ENCODE results near the gene AXIN1. TPM values are rescaled to one million over a fixed set of nuclear protein-coding genes. Genes with fewer than 3 reads are reported as not detected.
"Not testable (repeated sequence)": the region's sequence is repeated elsewhere in the genome, so short reads cannot be mapped to it uniquely, and the experiment has no call there.

The AXIN1 gene
- polyA plus RNA-seq, 1 donor from 2014 or later: 1.6 TPM

DNA sequence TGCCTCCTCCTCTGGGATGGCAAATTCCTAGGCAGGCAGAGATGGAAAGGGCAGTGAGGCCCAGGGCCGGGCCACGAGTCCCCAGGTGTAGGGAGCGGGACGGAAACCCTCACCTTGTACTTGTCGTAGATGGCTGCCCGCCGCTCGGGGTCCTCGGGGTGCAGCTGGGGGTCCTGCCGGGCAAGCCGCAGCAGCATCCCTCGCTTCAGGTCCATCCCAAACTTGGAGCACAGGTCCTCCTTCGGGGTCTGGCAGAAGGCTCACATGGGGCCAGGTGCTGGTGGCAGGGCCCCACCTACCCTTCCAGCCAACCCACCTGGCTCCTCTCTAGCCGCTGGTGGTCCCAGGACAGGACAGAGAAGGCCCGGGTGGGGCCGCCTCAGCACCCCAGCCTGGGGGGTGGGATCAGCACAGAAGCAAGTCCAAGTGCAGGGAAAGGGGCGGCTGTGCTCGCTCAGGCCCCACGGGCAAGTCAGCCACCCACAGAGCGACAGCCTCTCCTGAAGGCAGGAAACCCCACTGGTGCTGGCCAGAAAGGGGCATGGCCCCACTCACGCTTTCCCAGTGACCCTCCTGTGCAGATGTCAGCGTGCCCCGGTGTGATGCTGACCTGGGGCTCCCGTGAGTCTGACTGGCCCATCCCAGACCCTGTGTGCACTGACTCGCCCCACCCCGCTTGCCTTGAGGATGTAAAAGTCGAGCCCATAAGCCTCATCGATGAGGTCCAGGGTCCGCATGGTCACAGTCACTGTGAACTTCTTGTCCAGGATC, 16.1 kb upstream of the AXIN1 start:
- Mint-ChIP-seq H3K27ac (no peak overlapping the region), H3K9me3 (no peaks in the 10 kb centered on the region), H3K4me3 (no peak overlapping the region), H3K4me1 (peaks cover 4 to 10% (median 7%) of the 10 kb centered on the region in 3 donors), H3K27me3 (no peaks in the 10 kb centered on the region), H3K36me3 (peaks cover 3% of the 10 kb centered on the region)

DNA sequence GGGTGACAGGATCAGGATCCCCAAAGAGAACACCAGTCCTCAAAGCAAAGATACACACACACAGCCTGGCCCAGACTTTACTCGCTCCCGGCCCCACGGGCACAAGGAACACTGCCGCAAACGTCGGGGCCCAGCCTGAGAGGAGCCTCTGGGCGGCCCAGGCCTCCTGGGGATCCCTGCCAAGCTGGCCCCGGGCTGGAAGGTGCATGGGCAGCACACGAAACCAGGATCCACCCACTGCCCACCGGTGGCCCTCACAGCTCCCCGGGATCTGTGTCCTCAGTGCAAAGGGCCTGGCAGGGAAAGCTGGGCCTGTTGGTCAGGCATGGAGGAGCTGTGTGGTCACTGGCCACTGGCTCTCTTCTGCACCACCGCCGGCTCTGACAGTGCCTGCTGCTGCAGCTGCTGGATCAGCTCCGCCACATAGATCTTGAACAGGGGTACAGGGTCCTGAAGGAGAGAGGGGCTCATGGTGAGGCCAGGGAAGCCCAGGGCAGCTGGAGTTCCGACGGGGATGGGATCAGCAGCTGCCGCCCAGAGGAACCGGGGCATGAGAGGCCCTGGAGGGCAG, 14.9 kb upstream of the AXIN1 start:
- Mint-ChIP-seq H3K9me3 (no peaks in the 10 kb centered on the region), H3K4me1 (peaks cover 4 to 10% (median 7%) of the 10 kb centered on the region in 3 donors), H3K27me3 (no peaks in the 10 kb centered on the region), H3K4me3 (peak overlapping the region in 2 of 4 donors; percentile 65 to 83), H3K36me3 (peaks cover 3% of the 10 kb centered on the region), H3K27ac (peak overlapping the region in 1 of 3 donors; percentile 77)

DNA sequence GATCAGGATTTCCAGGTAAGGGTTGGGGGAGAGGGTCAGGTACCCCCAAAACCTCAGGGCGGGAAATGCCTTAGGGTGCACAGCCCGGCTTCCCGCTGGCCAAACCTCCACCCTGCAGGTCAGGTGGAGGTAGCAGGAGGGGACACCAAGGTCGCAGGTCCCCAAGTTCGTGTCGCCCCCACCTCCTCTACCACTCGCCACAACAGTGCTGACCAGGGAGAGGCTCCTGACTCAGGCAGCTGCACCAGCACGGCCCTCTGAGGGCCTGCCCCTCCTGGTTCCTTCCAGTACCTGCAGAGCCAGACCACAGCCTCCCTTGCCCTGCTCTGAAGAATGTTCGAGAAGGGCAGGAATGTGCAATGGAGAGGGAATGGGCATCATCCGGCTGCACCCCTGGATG, 14.0 kb upstream of the AXIN1 start:
- Mint-ChIP-seq H3K36me3 (peaks cover 3% of the 10 kb centered on the region), H3K9me3 (no peaks in the 10 kb centered on the region), H3K4me1 (peaks cover 7 to 11% (median 9%) of the 10 kb centered on the region in 3 donors), H3K4me3 (peak overlapping the region in 2 of 4 donors; percentile 22 to 65), H3K27me3 (peaks cover 4% of the 10 kb centered on the region), H3K27ac (peak overlapping the region in 1 of 3 donors; percentile 77)

GRCh38 chr16:364595-365491, 12.3 kb upstream of the AXIN1 start:
- no peaks in the 10 kb centered on the region for H3K9me3 Mint-ChIP-seq
- no peak overlapping the region for H3K4me3 Mint-ChIP-seq
- no peaks in the 10 kb centered on the region for H3K36me3 Mint-ChIP-seq
- peaks cover 3 to 8% (median 5%) of the 10 kb centered on the region in 3 donors for H3K4me1 Mint-ChIP-seq
- H3K27me3 Mint-ChIP-seq: peaks cover 4% of the 10 kb centered on the region
- no peak overlapping the region for H3K27ac Mint-ChIP-seq

DNA sequence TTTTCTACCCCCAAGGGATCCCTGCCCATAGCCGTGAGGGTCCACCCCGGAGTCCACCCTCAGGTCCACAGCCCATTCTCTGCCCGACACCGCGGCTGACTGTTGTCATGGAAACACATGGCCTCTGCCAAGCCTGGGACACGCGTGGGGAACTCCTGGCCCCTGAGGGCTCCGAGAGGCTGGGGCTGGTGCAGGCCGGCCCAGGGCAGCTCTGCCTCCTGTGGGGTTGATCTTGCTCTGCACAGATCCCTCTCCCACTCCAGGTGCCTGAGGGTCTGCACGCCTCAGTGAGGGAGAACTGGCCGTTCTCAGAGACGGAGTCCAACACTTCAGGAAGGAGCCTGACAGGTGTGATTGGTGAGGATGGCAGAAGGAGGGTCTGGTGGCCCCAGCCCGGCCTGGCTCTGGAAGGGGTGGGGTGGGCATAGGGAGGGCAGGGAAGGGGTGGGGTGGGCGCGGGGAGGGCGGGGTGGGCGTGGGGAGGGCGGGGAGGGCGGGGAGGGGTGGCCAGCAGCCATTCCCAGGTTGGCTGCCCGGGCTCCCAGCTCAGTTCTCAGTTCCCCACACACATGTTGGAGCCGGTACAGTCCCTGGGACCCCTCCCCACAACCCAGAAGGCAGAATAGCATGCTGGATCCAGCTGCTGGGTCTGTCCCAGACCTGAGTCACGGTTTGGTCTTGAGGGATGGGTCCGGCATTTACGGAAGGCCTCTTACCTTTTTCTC, 11.4 kb upstream of the AXIN1 start:
- no peaks in the 10 kb centered on the region for H3K9me3 Mint-ChIP-seq
- no peak overlapping the region for H3K27ac Mint-ChIP-seq
- no peaks in the 10 kb centered on the region for H3K36me3 Mint-ChIP-seq
- H3K4me1 Mint-ChIP-seq: peaks cover 3 to 5% (median 4%) of the 10 kb centered on the region in 3 donors
- H3K4me3 Mint-ChIP-seq: no peak overlapping the region
- H3K27me3 Mint-ChIP-seq: peaks cover 4% of the 10 kb centered on the region

- Mint-ChIP-seq H3K9me3 (no peaks in the 10 kb centered on the region), H3K36me3 (no peaks in the 10 kb centered on the region), H3K4me3 (no peak overlapping the region), H3K27me3 (peaks cover 4% of the 10 kb centered on the region), H3K27ac (no peak overlapping the region), H3K4me1 (peaks cover 3 to 5% (median 4%) of the 10 kb centered on the region in 3 donors)
Observed at GRCh38 chr16:363110-363765, 10.7 kb upstream of the AXIN1 start.

DNA sequence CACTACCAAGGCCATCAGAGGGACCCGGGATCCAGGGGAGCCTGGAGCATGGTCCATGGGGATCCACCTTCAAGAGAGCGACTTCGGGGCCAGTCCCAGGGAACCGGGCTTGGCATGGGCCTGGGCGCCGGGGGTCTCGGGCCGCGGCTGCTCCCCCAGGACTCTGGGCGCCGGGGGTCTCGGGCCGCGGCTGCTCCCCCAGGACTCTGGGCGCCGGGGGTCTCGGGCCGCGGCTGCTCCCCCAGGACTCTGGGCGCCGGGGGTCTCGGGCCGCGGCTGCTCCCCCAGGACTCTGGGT, 10.1 kb upstream of the AXIN1 start:
- H3K36me3 Mint-ChIP-seq, H3K27me3 Mint-ChIP-seq, H3K9me3 Mint-ChIP-seq, H3K27ac Mint-ChIP-seq, H3K4me3 Mint-ChIP-seq, H3K4me1 Mint-ChIP-seq: not testable (repeated sequence)

- H3K4me1 Mint-ChIP-seq: peaks cover 3 to 5% (median 4%) of the 10 kb centered on the region in 3 donors
- H3K27ac Mint-ChIP-seq: peak overlapping the region in 1 of 3 donors; percentile 67
- peaks cover 4% of the 10 kb centered on the region for H3K27me3 Mint-ChIP-seq
- H3K4me3 Mint-ChIP-seq: peak overlapping the region in 1 of 4 donors; percentile 82
- H3K36me3 Mint-ChIP-seq: no peaks in the 10 kb centered on the region
- H3K9me3 Mint-ChIP-seq: no peaks in the 10 kb centered on the region
Observed at GRCh38 chr16:361872-362701, 9.6 kb upstream of the AXIN1 start.

- peak overlapping the region in 1 of 4 donors; percentile 82 for H3K4me3 Mint-ChIP-seq
- H3K4me1 Mint-ChIP-seq: peaks cover 3 to 5% (median 4%) of the 10 kb centered on the region in 3 donors
- no peaks in the 10 kb centered on the region for H3K36me3 Mint-ChIP-seq
- H3K27me3 Mint-ChIP-seq: peaks cover 5% of the 10 kb centered on the region
- no peaks in the 10 kb centered on the region for H3K9me3 Mint-ChIP-seq
- no peak overlapping the region for H3K27ac Mint-ChIP-seq
Observed at GRCh38 chr16:361341-361871, 8.9 kb upstream of the AXIN1 start.

- Mint-ChIP-seq H3K4me1 (peaks cover 3 to 5% (median 4%) of the 10 kb centered on the region in 3 donors), H3K4me3 (no peak overlapping the region), H3K36me3 (no peaks in the 10 kb centered on the region), H3K9me3 (no peaks in the 10 kb centered on the region), H3K27me3 (peaks cover 6% of the 10 kb centered on the region), H3K27ac (no peak overlapping the region)
Observed at GRCh38 chr16:360698-361336, 8.3 kb upstream of the AXIN1 start.

DNA sequence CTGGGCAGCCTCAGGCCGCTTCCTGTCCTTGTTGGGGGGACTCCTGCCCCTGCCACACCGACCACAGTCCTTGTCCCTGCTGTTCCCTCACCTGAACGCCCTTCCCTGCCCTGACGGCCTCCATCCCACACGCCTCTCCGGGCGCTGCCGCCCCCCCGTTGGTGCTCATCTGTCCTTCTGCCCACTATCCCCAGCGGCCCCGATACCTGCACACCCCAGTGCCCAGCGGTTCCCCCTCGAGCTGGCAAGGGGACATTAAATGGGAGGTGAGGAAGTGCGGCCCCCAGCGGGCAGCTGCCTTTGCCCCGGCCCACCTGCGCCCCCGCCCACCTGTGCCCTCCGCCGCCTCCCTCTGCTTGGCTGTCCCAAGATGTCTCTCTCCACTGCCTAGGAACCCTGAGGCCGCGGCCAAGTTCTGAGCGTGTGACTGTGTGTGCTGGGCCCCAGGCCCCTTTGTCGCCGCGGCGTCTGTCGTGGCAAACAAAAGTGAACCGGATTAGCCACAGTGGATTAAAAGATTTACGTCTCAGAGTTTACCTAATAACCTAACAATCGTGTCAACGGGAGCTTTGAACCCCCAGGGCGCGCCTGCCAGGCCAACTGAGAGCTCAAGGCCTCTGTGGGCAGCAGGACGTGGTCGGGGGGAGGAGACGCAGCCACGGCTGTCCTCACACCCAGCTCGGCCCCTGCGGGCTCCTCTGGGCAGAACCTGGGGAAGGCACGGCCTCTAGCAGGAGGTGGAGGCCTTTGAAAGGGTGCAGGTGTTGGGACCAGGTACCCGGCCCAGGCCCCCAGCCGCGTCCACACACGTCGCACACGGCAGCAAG, 7.6 kb upstream of the AXIN1 start:
- Mint-ChIP-seq H3K9me3 (no peaks in the 10 kb centered on the region), H3K27ac (no peak overlapping the region), H3K27me3 (peaks cover 6% of the 10 kb centered on the region), H3K36me3 (no peaks in the 10 kb centered on the region), H3K4me3 (no peak overlapping the region), H3K4me1 (peaks cover 3 to 5% (median 4%) of the 10 kb centered on the region in 3 donors)

GRCh38 chr16:359067-359763, 6.7 kb upstream of the AXIN1 start:
- Mint-ChIP-seq H3K9me3 (no peaks in the 10 kb centered on the region), H3K27me3 (peaks cover 6% of the 10 kb centered on the region), H3K4me1 (peaks cover 3 to 5% (median 4%) of the 10 kb centered on the region in 3 donors), H3K4me3 (no peak overlapping the region), H3K27ac (no peak overlapping the region), H3K36me3 (no peaks in the 10 kb centered on the region)
